ENCODE data around the gene NOX3. TPM values are rescaled to one million over a fixed set of nuclear protein-coding genes. Genes with fewer than 3 reads are reported as not detected.

The NOX3 gene
- total RNA-seq, 1 experiment from 2014 or later = not detected

- DNase-seq (ENCODE audit: unreplicated experiment) = no peak
- ChIA-PET POLR2A (no interaction called here), CTCF (no interaction called here)
- Mint-ChIP-seq H3K4me3 (ENCODE audit: unreplicated experiment) (no peak overlapping the region), H3K36me3 (ENCODE audit: insufficient read depth, unreplicated experiment) (no peaks in the 10 kb centered on the region), H3K4me1 (ENCODE audit: insufficient read depth, unreplicated experiment) (no peaks in the 10 kb centered on the region), H3K27me3 (ENCODE audit: insufficient read depth, unreplicated experiment) (no peaks in the 10 kb centered on the region), H3K9me3 (ENCODE audit: unreplicated experiment) (no peaks in the 10 kb centered on the region), H3K27ac (ENCODE audit: low read depth, unreplicated experiment) (no peak overlapping the region)
- BruUV-seq (replicated peaks) = no TSS peak
- intact Hi-C loops (cut with micrococcal nuclease) = no loop called here
- TF ChIP-seq CTCF (IDR thresholded peaks at IDR 0.05; ENCODE audit: unreplicated experiment) = no peak
Measured at GRCh38 chr6:155434096-155434495, 21.5 kb downstream of the NOX3 start.

GRCh38 chr6:155432293-155432692 is 23.3 kb downstream of the NOX3 start:
- intact Hi-C loops (cut with micrococcal nuclease) = no loop called here
- Mint-ChIP-seq H3K9me3 (ENCODE audit: unreplicated experiment) (no peaks in the 10 kb centered on the region), H3K27me3 (ENCODE audit: insufficient read depth, unreplicated experiment) (no peaks in the 10 kb centered on the region), H3K4me1 (ENCODE audit: insufficient read depth, unreplicated experiment) (no peaks in the 10 kb centered on the region), H3K27ac (ENCODE audit: low read depth, unreplicated experiment) (no peak overlapping the region), H3K4me3 (ENCODE audit: unreplicated experiment) (no peak overlapping the region), H3K36me3 (ENCODE audit: insufficient read depth, unreplicated experiment) (no peaks in the 10 kb centered on the region)
- POLR2A ChIA-PET = no interaction called here
- no peak for TF ChIP-seq CTCF (IDR thresholded peaks at IDR 0.05; ENCODE audit: unreplicated experiment)
- CTCF ChIA-PET = no interaction called here
- DNase-seq (ENCODE audit: unreplicated experiment) = no peak
- no TSS peak for BruUV-seq (replicated peaks)

GRCh38 chr6:155429321-155429893 is 26.2 kb downstream of the NOX3 start:
- no peaks in the 10 kb centered on the region for H3K9me3 Mint-ChIP-seq (ENCODE audit: unreplicated experiment)
- no TSS peak for BruUV-seq (replicated peaks)
- ChIA-PET POLR2A (interaction anchor here (0.9 kb wide), 1 partner anchor 10 kb away, joined by 3 read pairs; no protein-coding TSS in a partner anchor), CTCF (interaction anchor here (0.6 to 0.8 kb wide), 2 partner anchors 17 to 384 kb away, joined by 3 to 4 read pairs; no protein-coding TSS in a partner anchor)
- no peak for DNase-seq (ENCODE audit: unreplicated experiment)
- H3K4me3 Mint-ChIP-seq (ENCODE audit: unreplicated experiment) = no peak overlapping the region
- H3K27ac Mint-ChIP-seq (ENCODE audit: low read depth, unreplicated experiment) = no peak overlapping the region
- TF ChIP-seq CTCF (IDR thresholded peaks at IDR 0.05; ENCODE audit: unreplicated experiment) = no peak
- no peaks in the 10 kb centered on the region for H3K4me1 Mint-ChIP-seq (ENCODE audit: insufficient read depth, unreplicated experiment)
- no peaks in the 10 kb centered on the region for H3K27me3 Mint-ChIP-seq (ENCODE audit: insufficient read depth, unreplicated experiment)
- intact Hi-C loops (cut with micrococcal nuclease) = no loop called here
- no peaks in the 10 kb centered on the region for H3K36me3 Mint-ChIP-seq (ENCODE audit: insufficient read depth, unreplicated experiment)

- CTCF ChIA-PET = no interaction called here
Measured at GRCh38 chr6:155426408-155426945, 29.2 kb downstream of the NOX3 start.

More at GRCh38 chr6:155426408-155426945, 29.2 kb downstream of the NOX3 start:
- no peaks in the 10 kb centered on the region for H3K27me3 Mint-ChIP-seq (ENCODE audit: insufficient read depth, unreplicated experiment)
- intact Hi-C loops (cut with micrococcal nuclease) = no loop called here
- H3K27ac Mint-ChIP-seq (ENCODE audit: low read depth, unreplicated experiment) = no peak overlapping the region
- no peak for TF ChIP-seq CTCF (IDR thresholded peaks at IDR 0.05; ENCODE audit: unreplicated experiment)
- H3K36me3 Mint-ChIP-seq (ENCODE audit: insufficient read depth, unreplicated experiment) = no peaks in the 10 kb centered on the region
- BruUV-seq (replicated peaks) = no TSS peak
- H3K9me3 Mint-ChIP-seq (ENCODE audit: unreplicated experiment) = no peaks in the 10 kb centered on the region
- no peak for DNase-seq (ENCODE audit: unreplicated experiment)
- POLR2A ChIA-PET = interaction anchor here (1.4 kb wide), 1 partner anchor 20 kb away, joined by 3 read pairs; no protein-coding TSS in a partner anchor
- no peaks in the 10 kb centered on the region for H3K4me1 Mint-ChIP-seq (ENCODE audit: insufficient read depth, unreplicated experiment)
- H3K4me3 Mint-ChIP-seq (ENCODE audit: unreplicated experiment) = no peak overlapping the region
